HepG2 (cell line): Measurements from ENCODE around the gene USP35. TPM values are rescaled to one million over a fixed set of nuclear protein-coding genes. Genes with fewer than 3 reads are reported as not detected.

Source experiments
- ATAC-seq: fragments of 200-7000 bp; cut with Tn5 transposase; 3 replicates; pipeline ENCODE4 v1.9.1; 2020; ENCODE audit warnings: mild to moderate bottlenecking, moderate library complexity
- BruUV-seq: library from RNA; stranded (reverse); fragments of 400-500 nt; replicated peaks from 2 replicates; lab custom pipeline; 2021; lab: Mats Ljungman, UMichigan
- CTCF ChIA-PET: fragments of 300-600 bp; formaldehyde crosslinking; extraction: SDS; loops from one replicate; lab custom pipeline; 2021; ENCODE audit warnings: low total read pairs, inconsistent platforms, low intra/inter-chr PET ratio; lab: Yijun Ruan, JAX
- POLR2A ChIA-PET: fragments of 350-600 bp; sonication (Branson Sonifier 250); formaldehyde crosslinking; loops from one replicate; lab custom pipeline; 2020; ENCODE audit warnings: antibody characterized with exemption, inconsistent platforms; lab: Yijun Ruan, JAX
- DNase-seq: peaks from one replicate; pipeline ENCODE4 v3.0.0-alpha.2; 2015; ENCODE audit warnings: low spot score
- FAIRE-seq: peaks from 3 replicates; lab custom pipeline; 2011; peaks lifted over from hg19 to GRCh38; lab: Jason Lieb, UNC
- H2AFZ ChIP-seq: one replicate; pipeline ENCODE4 v1.6.1; 2011; ENCODE audit warnings: low read length, inconsistent platforms
- H3K27ac ChIP-seq: fragments of 300-600 bp; 3 replicates; pipeline ENCODE4 v1.8.0; 2011; ENCODE audit warnings: mixed run types, mild to moderate bottlenecking, mixed read lengths, low read length, inconsistent platforms; ENCODE audit not compliant: insufficient read depth; ENCODE audit errors: extremely low read length
- H3K27me3 ChIP-seq, 2 experiments: fragments of 200-600 bp in 1 of 2; 2 replicates in 1 of 2; 3 replicates in 1 of 2; pipeline versions ENCODE4 v1.6.0 to v1.8.0; 2011; ENCODE audit warnings: low read length in 2 of 2, mild to moderate bottlenecking in 2 of 2, moderate library complexity in 2 of 2, inconsistent platforms in 1 of 2; ENCODE audit not compliant: insufficient read depth in 2 of 2, control insufficient read depth in 1 of 2
- H3K36me3 ChIP-seq, 2 experiments: fragments of 200-600 bp in 1 of 2; replicated peaks in 1 of 2; 2 replicates in 1 of 2; 3 replicates in 1 of 2; pipeline versions ENCODE4 v1.5.1 to v1.8.0; 2011; ENCODE audit warnings: low read length in 2 of 2, inconsistent platforms in 1 of 2; ENCODE audit not compliant: insufficient read depth in 2 of 2, control insufficient read depth in 1 of 2
- H3K4me1 ChIP-seq: 2 replicates; pipeline ENCODE4 v1.5.1; 2012; ENCODE audit warnings: low read length, inconsistent platforms; ENCODE audit not compliant: insufficient read depth
- H3K4me2 ChIP-seq: 2 replicates; pipeline ENCODE4 v1.6.0; 2011; ENCODE audit warnings: low read depth, low read length, inconsistent platforms
- H3K4me3 ChIP-seq, 3 experiments: fragments of 200-600 bp in 1 of 3; sonication (generic), shearing (Covaris generic) in 1 of 3; replicated peaks in 1 of 3; 2 replicates each; pipeline ENCODE4 v1.5.1; 2011 to 2016; ENCODE audit warnings: low read length in 3 of 3, inconsistent platforms in 2 of 3, low read depth in 2 of 3, mild to moderate bottlenecking in 2 of 3, control low read depth in 1 of 3, mixed read lengths in 1 of 3; ENCODE audit not compliant: insufficient read depth in 1 of 3
- H3K79me2 ChIP-seq: one replicate; pipeline ENCODE4 v1.6.1; 2011; ENCODE audit warnings: low read length, inconsistent platforms; ENCODE audit not compliant: insufficient read depth
- H3K9ac ChIP-seq: 2 replicates; pipeline ENCODE4 v1.6.0; 2011; ENCODE audit warnings: mild to moderate bottlenecking, low read depth, low read length, inconsistent platforms; ENCODE audit not compliant: insufficient read depth
- H3K9me3 ChIP-seq: 2 replicates; pipeline ENCODE4 v1.5.1; 2012; ENCODE audit warnings: mild to moderate bottlenecking, low read length
- H4K20me1 ChIP-seq: 2 replicates; pipeline ENCODE4 v1.6.0; 2011; ENCODE audit warnings: inconsistent platforms, mild to moderate bottlenecking, low read length, moderate library complexity; ENCODE audit not compliant: insufficient read depth
- CREB1 ChIP-seq, 2 experiments: fragments of 450-650 bp in 1 of 2; IDR thresholded peaks; 2 replicates each; pipeline ENCODE4 v1.6.1; 2016 to 2017; ENCODE audit warnings: control low read depth in 1 of 2, mild to moderate bottlenecking in 1 of 2, missing compliant biosample characterization in 1 of 2, missing genetic modification characterization in 1 of 2
- ETV6 ChIP-seq: sonication (generic); formaldehyde crosslinking; conservative IDR thresholded peaks from 2 replicates; pipeline ENCODE4 v1.4.0; 2020; ENCODE audit warnings: missing genetic modification reagents
- FIP1L1 ChIP-seq: fragments of 200-400 bp; formaldehyde crosslinking; IDR thresholded peaks from 2 replicates; pipeline ENCODE4 v1.6.1; 2018; ENCODE audit warnings: low read depth, mild to moderate bottlenecking, low read length, moderate library complexity, borderline replicate concordance; ENCODE audit not compliant: insufficient read depth
- MXI1 ChIP-seq: IDR thresholded peaks from 3 replicates; pipeline ENCODE4 v1.6.1; 2012; ENCODE audit warnings: low read depth, low read length, inconsistent platforms, borderline replicate concordance
- POLR2AphosphoS5 ChIP-seq: IDR thresholded peaks from 2 replicates; pipeline ENCODE4 v1.6.1; 2012; ENCODE audit warnings: low read depth, low read length
- PRMT3 ChIP-seq: sonication (generic); formaldehyde crosslinking; IDR thresholded peaks from 2 replicates; pipeline ENCODE4 v1.8.1; 2022; ENCODE audit warnings: low read depth, mild to moderate bottlenecking, moderate library complexity, missing genetic modification reagents, borderline replicate concordance
- REXO4 ChIP-seq: sonication (generic); formaldehyde crosslinking; IDR thresholded peaks from 2 replicates; pipeline ENCODE4 v1.8.0; 2022; ENCODE audit warnings: missing genetic modification reagents, mild to moderate bottlenecking, borderline replicate concordance
- TMF1 ChIP-seq: sonication (generic); formaldehyde crosslinking; IDR thresholded peaks from 2 replicates; pipeline ENCODE4 v1.8.1; 2022; ENCODE audit warnings: low read depth, missing genetic modification reagents
- ZNF160 ChIP-seq: sonication (generic); formaldehyde crosslinking; IDR thresholded peaks from 2 replicates; pipeline ENCODE4 v1.8.0; 2022; ENCODE audit warnings: mild to moderate bottlenecking, inconsistent platforms, missing genetic modification reagents
- ZNF343 ChIP-seq: sonication (generic); formaldehyde crosslinking; IDR thresholded peaks from 2 replicates; pipeline ENCODE4 v1.4.0; 2020; ENCODE audit warnings: mild to moderate bottlenecking, missing genetic modification reagents
- ZNF720 ChIP-seq: sonication (generic); formaldehyde crosslinking; IDR thresholded peaks from 2 replicates; pipeline ENCODE4 v1.4.0; 2020; ENCODE audit warnings: missing genetic modification reagents
- ZNF766 ChIP-seq: sonication (generic); formaldehyde crosslinking; IDR thresholded peaks from 2 replicates; pipeline ENCODE4 v1.5.0; 2020; ENCODE audit warnings: missing genetic modification reagents, borderline replicate concordance
- ZNF850 ChIP-seq: sonication (generic); formaldehyde crosslinking; conservative IDR thresholded peaks from 2 replicates; pipeline ENCODE4 v1.9.0; 2021; ENCODE audit warnings: mild to moderate bottlenecking, missing genetic modification reagents
- ZSCAN12 ChIP-seq: sonication (generic); formaldehyde crosslinking; IDR thresholded peaks from 2 replicates; pipeline ENCODE4 v1.9.0; 2021; ENCODE audit warnings: mild to moderate bottlenecking, missing genetic modification reagents
- WGBS: methylation state at CpG from one replicate; pipeline ENCODE4 v1.1.6; 2017; ENCODE audit warnings: low lambda C conversion rate; 5-methylcytosine and 5-hydroxymethylcytosine counted together
- in situ Hi-C: cut with HindIII; loops from 2 replicates; pipeline ENCODE4 v1.10.0; 2017; ENCODE audit warnings: low pct_unique_long_range_greater_than_20kb; ENCODE audit not compliant: extremely low pct_ligation_motif_present
- intact Hi-C: fragments of 100-400 bp; cut with micrococcal nuclease; formaldehyde crosslinking; loops from one replicate; pipeline ENCODE4 v1.10.0; 2022; ENCODE audit not compliant: unreplicated experiment
- polyA plus RNA-seq, 8 experiments: library from polyadenylated mRNA; depleted of rRNA in 3 of 8; stranded (reverse) in 7 of 8; unstranded in 1 of 8; fragments of >200 nt; fragmentation: Illumina TruSeq in 4 of 8; extraction: Trizol in 4 of 8; gene quantifications; 2 replicates each; pipeline versions ENCODE4 v1.2.1 to v1.2.3, GENCODE V29; 2011 to 2016; ENCODE audit warnings: low read depth in 4 of 8, missing spikeins in 1 of 8, mixed read lengths in 1 of 8; ENCODE audit not compliant: insufficient read depth in 1 of 8
- total RNA-seq, 5 experiments: library from RNA; depleted of rRNA; stranded (reverse); fragments of >200 nt; fragmentation: Illumina TruSeq; extraction: Trizol; gene quantifications; 2 replicates each; pipeline ENCODE4 v1.2.3, GENCODE V29; 2016; ENCODE audit warnings: low read depth in 1 of 5
- TF ChIP-seq, protein P1 (sequence below): sonication (generic); formaldehyde crosslinking; IDR thresholded peaks from 2 replicates; pipeline ENCODE4 v1.4.0; 2020; ENCODE audit warnings: missing genetic modification reagents
- TF ChIP-seq, protein P2 (sequence below): sonication (generic); formaldehyde crosslinking; IDR thresholded peaks from 2 replicates; pipeline ENCODE4 v1.8.1; 2022; ENCODE audit warnings: mild to moderate bottlenecking, missing genetic modification reagents
- TF ChIP-seq, protein P3 (sequence below): sonication (generic); formaldehyde crosslinking; IDR thresholded peaks from 2 replicates; pipeline ENCODE4 v1.8.1; 2023; ENCODE audit warnings: mild to moderate bottlenecking, moderate library complexity, missing genetic modification reagents

USP35 gene
- total and polyA plus RNA-seq, 2 of the 13 experiments (the other 11 are each of a cell fraction or from before 2014, with no cell fraction given): 4.6 to 7.7 TPM

- H3K4me2 ChIP-seq: no peak overlapping the region
- no peaks in the 10 kb centered on the region for H3K9me3 ChIP-seq
- no peak overlapping the region for H2AFZ ChIP-seq
- ChIA-PET POLR2A (no interaction called here), CTCF (no interaction called here)
- intact Hi-C loops: no loop called here
- no peaks in the 10 kb centered on the region for H3K36me3 ChIP-seq
- TF ChIP-seq CREB1 (IDR thresholded peaks at IDR 0.05): no peak
- no peak for TF ChIP-seq CREB1 (CRISPR knock-in tag; IDR thresholded peaks at IDR 0.05)
- no peak for TF ChIP-seq MXI1
- TF ChIP-seq, protein P1, sequence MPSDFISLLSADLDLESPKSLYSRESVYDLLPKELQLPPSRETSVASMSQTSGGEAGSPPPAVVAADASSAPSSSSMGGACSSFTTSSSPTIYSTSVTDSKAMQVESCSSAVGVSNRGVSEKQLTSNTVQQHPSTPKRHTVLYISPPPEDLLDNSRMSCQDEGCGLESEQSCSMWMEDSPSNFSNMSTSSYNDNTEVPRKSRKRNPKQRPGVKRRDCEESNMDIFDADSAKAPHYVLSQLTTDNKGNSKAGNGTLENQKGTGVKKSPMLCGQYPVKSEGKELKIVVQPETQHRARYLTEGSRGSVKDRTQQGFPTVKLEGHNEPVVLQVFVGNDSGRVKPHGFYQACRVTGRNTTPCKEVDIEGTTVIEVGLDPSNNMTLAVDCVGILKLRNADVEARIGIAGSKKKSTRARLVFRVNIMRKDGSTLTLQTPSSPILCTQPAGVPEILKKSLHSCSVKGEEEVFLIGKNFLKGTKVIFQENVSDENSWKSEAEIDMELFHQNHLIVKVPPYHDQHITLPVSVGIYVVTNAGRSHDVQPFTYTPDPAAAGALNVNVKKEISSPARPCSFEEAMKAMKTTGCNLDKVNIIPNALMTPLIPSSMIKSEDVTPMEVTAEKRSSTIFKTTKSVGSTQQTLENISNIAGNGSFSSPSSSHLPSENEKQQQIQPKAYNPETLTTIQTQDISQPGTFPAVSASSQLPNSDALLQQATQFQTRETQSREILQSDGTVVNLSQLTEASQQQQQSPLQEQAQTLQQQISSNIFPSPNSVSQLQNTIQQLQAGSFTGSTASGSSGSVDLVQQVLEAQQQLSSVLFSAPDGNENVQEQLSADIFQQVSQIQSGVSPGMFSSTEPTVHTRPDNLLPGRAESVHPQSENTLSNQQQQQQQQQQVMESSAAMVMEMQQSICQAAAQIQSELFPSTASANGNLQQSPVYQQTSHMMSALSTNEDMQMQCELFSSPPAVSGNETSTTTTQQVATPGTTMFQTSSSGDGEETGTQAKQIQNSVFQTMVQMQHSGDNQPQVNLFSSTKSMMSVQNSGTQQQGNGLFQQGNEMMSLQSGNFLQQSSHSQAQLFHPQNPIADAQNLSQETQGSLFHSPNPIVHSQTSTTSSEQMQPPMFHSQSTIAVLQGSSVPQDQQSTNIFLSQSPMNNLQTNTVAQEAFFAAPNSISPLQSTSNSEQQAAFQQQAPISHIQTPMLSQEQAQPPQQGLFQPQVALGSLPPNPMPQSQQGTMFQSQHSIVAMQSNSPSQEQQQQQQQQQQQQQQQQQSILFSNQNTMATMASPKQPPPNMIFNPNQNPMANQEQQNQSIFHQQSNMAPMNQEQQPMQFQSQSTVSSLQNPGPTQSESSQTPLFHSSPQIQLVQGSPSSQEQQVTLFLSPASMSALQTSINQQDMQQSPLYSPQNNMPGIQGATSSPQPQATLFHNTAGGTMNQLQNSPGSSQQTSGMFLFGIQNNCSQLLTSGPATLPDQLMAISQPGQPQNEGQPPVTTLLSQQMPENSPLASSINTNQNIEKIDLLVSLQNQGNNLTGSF: no peak
- TF ChIP-seq ZNF343 (CRISPR knock-in tag): no peak
- no peak for TF ChIP-seq ZNF850
- no peak for TF ChIP-seq ZNF720 (CRISPR knock-in tag)
- TF ChIP-seq ETV6 (CRISPR knock-in tag): no peak
- no peak for TF ChIP-seq TMF1
- TF ChIP-seq FIP1L1: no peak
- no peak for TF ChIP-seq ZNF766 (CRISPR knock-in tag)
- no peak for TF ChIP-seq PRMT3 (CRISPR knock-in tag)
- no peak for TF ChIP-seq ZSCAN12 (CRISPR knock-in tag)
- no peak for TF ChIP-seq ZNF160 (CRISPR knock-in tag)
- TF ChIP-seq, protein P2, sequence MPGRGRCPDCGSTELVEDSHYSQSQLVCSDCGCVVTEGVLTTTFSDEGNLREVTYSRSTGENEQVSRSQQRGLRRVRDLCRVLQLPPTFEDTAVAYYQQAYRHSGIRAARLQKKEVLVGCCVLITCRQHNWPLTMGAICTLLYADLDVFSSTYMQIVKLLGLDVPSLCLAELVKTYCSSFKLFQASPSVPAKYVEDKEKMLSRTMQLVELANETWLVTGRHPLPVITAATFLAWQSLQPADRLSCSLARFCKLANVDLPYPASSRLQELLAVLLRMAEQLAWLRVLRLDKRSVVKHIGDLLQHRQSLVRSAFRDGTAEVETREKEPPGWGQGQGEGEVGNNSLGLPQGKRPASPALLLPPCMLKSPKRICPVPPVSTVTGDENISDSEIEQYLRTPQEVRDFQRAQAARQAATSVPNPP: no peak
- no peak for TF ChIP-seq REXO4 (CRISPR knock-in tag)
- TF ChIP-seq, protein P3, sequence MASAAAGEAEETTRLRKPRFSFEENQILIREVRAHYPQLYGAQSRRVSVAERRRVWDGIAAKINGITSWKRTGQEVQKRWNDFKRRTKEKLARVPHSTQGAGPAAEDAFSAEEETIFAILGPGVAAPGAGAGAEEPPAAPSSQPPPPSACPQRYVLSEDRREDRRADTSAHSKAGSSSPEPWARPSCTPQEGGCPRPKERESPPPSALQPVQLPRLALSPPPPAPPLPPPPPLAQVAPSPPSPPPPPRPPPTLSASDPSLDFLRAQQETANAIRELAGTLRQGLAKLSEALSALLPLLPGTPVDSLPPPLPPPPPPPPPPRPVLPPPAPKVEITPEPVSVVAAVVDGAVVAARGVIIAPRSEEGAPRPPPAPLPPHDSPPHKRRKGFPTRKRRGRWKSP (CRISPR knock-in tag): no peak
- no peak for TF ChIP-seq POLR2AphosphoS5
- H3K4me1 ChIP-seq: peaks cover 14% of the 10 kb centered on the region
- ATAC-seq (no peak), DNase-seq (no peak), FAIRE-seq (no peak)
- H4K20me1 ChIP-seq: no peaks in the 10 kb centered on the region
- no TSS peak for BruUV-seq
- H3K27ac ChIP-seq: no peak overlapping the region
- no peaks in the 10 kb centered on the region for H3K79me2 ChIP-seq
- H3K4me3 ChIP-seq: no peak overlapping the region
- no peak overlapping the region for H3K9ac ChIP-seq
- WGBS: 90% methylated on average over 4 of the region's 4 CpGs
- in situ Hi-C loops: no loop called here
- H3K27me3 ChIP-seq: no peaks in the 10 kb centered on the region
These were observed 73.1 kb downstream of the USP35 start for GRCh38 chr11:78261828-78262227.
